Chondrocyte (in vitro differentiated cells): Measurements from ENCODE around the gene ORAI1. TPM values are rescaled to one million over a fixed set of nuclear protein-coding genes. Genes with fewer than 3 reads are reported as not detected.

Experiments
- DNase-seq: peaks from one replicate; pipeline ENCODE4 v3.0.0; 2021; ENCODE audit warnings: mixed read lengths, low spot score
- H3K27ac Mint-ChIP-seq: one replicate; pipeline ENCODE4 v1.8.0; 2021; ENCODE audit warnings: mild to moderate bottlenecking, moderate library complexity, mixed read lengths; ENCODE audit not compliant: unreplicated experiment
- H3K27me3 Mint-ChIP-seq: 2 replicates; pipeline ENCODE4 v1.8.0; 2021; ENCODE audit warnings: low read depth, mixed read lengths
- H3K36me3 Mint-ChIP-seq: 2 replicates; pipeline ENCODE4 v1.8.0; 2021; ENCODE audit warnings: low read depth, mixed read lengths
- H3K4me1 Mint-ChIP-seq: 2 replicates; pipeline ENCODE4 v1.8.0; 2021; ENCODE audit warnings: low read depth, mild to moderate bottlenecking, mixed read lengths
- H3K4me3 Mint-ChIP-seq: one replicate; pipeline ENCODE4 v1.8.0; 2021; ENCODE audit warnings: mild to moderate bottlenecking, moderate library complexity, mixed read lengths; ENCODE audit not compliant: unreplicated experiment
- H3K9me3 Mint-ChIP-seq: 2 replicates; pipeline ENCODE4 v1.8.0; 2021; ENCODE audit warnings: low read depth, mixed read lengths
- long read RNA-seq: library from polyadenylated mRNA; stranded (forward); transcript quantifications from one replicate; pipeline ENCODE4 v2.0.0, GENCODE V29; 2021
- total RNA-seq: library from RNA; stranded (reverse); gene quantifications from 3 replicates; pipeline ENCODE4 v1.2.1, GENCODE V29; 2021
- TF ChIP-seq, protein P1 (sequence below): fragments of 200-600 bp; sonication (generic); IDR thresholded peaks from 2 replicates; pipeline ENCODE4 v1.5.0; 2021; ENCODE audit warnings: antibody characterized with exemption, mild to moderate bottlenecking, moderate library complexity

ORAI1 gene
- 6.0 to 9.3 TPM (median 8.9 TPM) in 3 replicates for total RNA-seq
- long read RNA-seq, transcript ORAI1-203 (2 exons, 2,138 nt) = major isoform, 32 of 46 reads
- long read RNA-seq, partial matches to known transcripts = 10 of 46 reads
- long read RNA-seq, other reads (novel, unspliced or antisense) = 4 of 46 reads

- H3K4me3 Mint-ChIP-seq = peak within 1 kb of the TSS; percentile 81
- H3K9me3 Mint-ChIP-seq = no peaks in the 10 kb centered on the region
- peak within 1 kb of the TSS; percentile 87 for H3K27ac Mint-ChIP-seq
- peak; percentile 96 for DNase-seq
- TF ChIP-seq, protein P1, sequence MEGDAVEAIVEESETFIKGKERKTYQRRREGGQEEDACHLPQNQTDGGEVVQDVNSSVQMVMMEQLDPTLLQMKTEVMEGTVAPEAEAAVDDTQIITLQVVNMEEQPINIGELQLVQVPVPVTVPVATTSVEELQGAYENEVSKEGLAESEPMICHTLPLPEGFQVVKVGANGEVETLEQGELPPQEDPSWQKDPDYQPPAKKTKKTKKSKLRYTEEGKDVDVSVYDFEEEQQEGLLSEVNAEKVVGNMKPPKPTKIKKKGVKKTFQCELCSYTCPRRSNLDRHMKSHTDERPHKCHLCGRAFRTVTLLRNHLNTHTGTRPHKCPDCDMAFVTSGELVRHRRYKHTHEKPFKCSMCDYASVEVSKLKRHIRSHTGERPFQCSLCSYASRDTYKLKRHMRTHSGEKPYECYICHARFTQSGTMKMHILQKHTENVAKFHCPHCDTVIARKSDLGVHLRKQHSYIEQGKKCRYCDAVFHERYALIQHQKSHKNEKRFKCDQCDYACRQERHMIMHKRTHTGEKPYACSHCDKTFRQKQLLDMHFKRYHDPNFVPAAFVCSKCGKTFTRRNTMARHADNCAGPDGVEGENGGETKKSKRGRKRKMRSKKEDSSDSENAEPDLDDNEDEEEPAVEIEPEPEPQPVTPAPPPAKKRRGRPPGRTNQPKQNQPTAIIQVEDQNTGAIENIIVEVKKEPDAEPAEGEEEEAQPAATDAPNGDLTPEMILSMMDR = no peak
- H3K36me3 Mint-ChIP-seq = no peaks in the 10 kb centered on the region
- peaks cover 24% of the 10 kb centered on the region for H3K4me1 Mint-ChIP-seq
- H3K27me3 Mint-ChIP-seq = no peaks in the 10 kb centered on the region
These were observed at the start of gene ORAI1 for GRCh38 chr12:121626087-121626852. TSS of gene ORAI1 (plus strand) at chr12:121626530.

DNA sequence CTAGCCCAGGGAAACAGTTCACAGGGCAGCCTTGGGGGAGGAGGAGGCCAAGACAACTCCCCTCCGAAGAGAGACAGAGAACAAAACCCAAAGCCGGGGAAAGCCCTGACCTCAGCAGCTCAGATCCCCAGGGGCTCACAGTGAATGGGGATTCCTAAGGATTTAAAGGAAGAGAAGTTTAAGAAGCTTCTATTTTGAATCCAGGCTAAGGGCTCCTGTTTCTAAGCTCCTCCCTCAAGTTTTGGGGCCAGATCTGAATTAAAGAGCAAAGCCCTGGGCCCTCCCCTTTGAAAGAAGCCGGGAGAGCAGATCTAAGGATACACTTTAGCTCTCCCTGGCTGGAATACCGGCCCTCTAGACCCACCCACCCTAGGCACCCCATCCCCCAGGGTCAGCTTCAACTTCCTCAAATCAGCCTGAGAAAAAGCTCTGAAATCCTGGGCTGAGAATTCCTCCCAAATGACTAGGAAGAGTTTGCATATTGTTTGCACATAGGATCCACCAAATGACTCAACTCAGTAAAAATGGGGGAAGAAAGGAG lies 49.4 kb upstream of the ORAI1 start:
- no peak for DNase-seq
- Mint-ChIP-seq H3K36me3 (peaks cover 9% of the 10 kb centered on the region), H3K4me3 (peak overlapping the region; percentile 62), H3K4me1 (peaks cover 46% of the 10 kb centered on the region), H3K9me3 (no peaks in the 10 kb centered on the region), H3K27me3 (no peaks in the 10 kb centered on the region), H3K27ac (peak overlapping the region; percentile 94)
- TF ChIP-seq, protein P1 = no peak

- DNase-seq = no peak
- Mint-ChIP-seq H3K27ac (peak overlapping the region; percentile 94), H3K36me3 (peaks cover 6% of the 10 kb centered on the region), H3K9me3 (no peaks in the 10 kb centered on the region), H3K4me3 (peak overlapping the region; percentile 62), H3K4me1 (peaks cover 53% of the 10 kb centered on the region), H3K27me3 (no peaks in the 10 kb centered on the region)
- TF ChIP-seq, protein P1 = no peak
These were observed 48.7 kb upstream of the ORAI1 start for GRCh38 chr12:121577443-121578180.

- no peak for DNase-seq
- H3K36me3 Mint-ChIP-seq = peaks cover 6% of the 10 kb centered on the region
- H3K27me3 Mint-ChIP-seq = no peaks in the 10 kb centered on the region
- TF ChIP-seq, protein P1 = peak; percentile 30
- H3K27ac Mint-ChIP-seq = peak overlapping the region; percentile 69
- H3K4me3 Mint-ChIP-seq = peak overlapping the region; percentile 93
- H3K9me3 Mint-ChIP-seq = no peaks in the 10 kb centered on the region
- peaks cover 56% of the 10 kb centered on the region for H3K4me1 Mint-ChIP-seq
These were observed 47.8 kb upstream of the ORAI1 start for GRCh38 chr12:121578230-121579189.
